Medulla oblongata (tissue), 1 donor: ENCODE data around the gene KRTAP10-7.
"Not testable (repeated sequence)": the region's sequence is repeated elsewhere in the genome, so short reads cannot be mapped to it uniquely, and the experiment has no call there.

Experiments
- DNase-seq: peaks from one replicate; pipeline ENCODE4 v3.0.0-alpha.2; 2015; ENCODE audit errors: extremely low spot score

Gene KRTAP10-7

GRCh38 chr21:44636209-44637017 lies 36.0 kb downstream of the KRTAP10-7 start:
- no peak for DNase-seq

- DNase-seq, result no peak
These were observed 36.8 kb downstream of the KRTAP10-7 start, which contains the start of gene KRTAP10-10 for GRCh38 chr21:44637018-44637850. TSS of gene KRTAP10-10 (plus strand) at chr21:44637356. CDS start at chr21:44637418, 62 bp downstream.

GRCh38 chr21:44637851-44638348 lies 37.5 kb downstream of the KRTAP10-7 start:
- DNase-seq, result not testable (repeated sequence)

- not testable (repeated sequence) for DNase-seq
These were observed 38.3 kb downstream of the KRTAP10-7 start for GRCh38 chr21:44638506-44639330.

- no peak for DNase-seq
These were observed 38.9 kb downstream of the KRTAP10-7 start for GRCh38 chr21:44639331-44639655.

GRCh38 chr21:44640761-44641160 lies 40.4 kb downstream of the KRTAP10-7 start:
- DNase-seq, result no peak

- no peak for DNase-seq
These were observed 43.4 kb downstream of the KRTAP10-7 start for GRCh38 chr21:44643741-44644310.

GRCh38 chr21:44644878-44645277 lies 44.5 kb downstream of the KRTAP10-7 start:
- no peak for DNase-seq

GRCh38 chr21:44646366-44647221 lies 46.2 kb downstream of the KRTAP10-7 start, which contains the start of gene KRTAP10-11:
TSS of gene KRTAP10-11 (plus strand) at chr21:44646414. CDS start at chr21:44646459, 45 bp downstream.
- not testable (repeated sequence) for DNase-seq

GRCh38 chr21:44647222-44647552 lies 46.8 kb downstream of the KRTAP10-7 start:
- DNase-seq, result no peak

- DNase-seq, result no peak
These were observed 48.3 kb downstream of the KRTAP10-7 start for GRCh38 chr21:44648557-44649311.

- no peak for DNase-seq
These were observed 49.2 kb downstream of the KRTAP10-7 start for GRCh38 chr21:44649521-44650100.

- no peak for DNase-seq
These were observed 50.0 kb downstream of the KRTAP10-7 start for GRCh38 chr21:44650265-44650972.

GRCh38 chr21:44650973-44651675 lies 50.7 kb downstream of the KRTAP10-7 start:
- DNase-seq, result no peak
